Measurements from ENCODE around the gene PRKCE.

The PRKCE gene

DNA sequence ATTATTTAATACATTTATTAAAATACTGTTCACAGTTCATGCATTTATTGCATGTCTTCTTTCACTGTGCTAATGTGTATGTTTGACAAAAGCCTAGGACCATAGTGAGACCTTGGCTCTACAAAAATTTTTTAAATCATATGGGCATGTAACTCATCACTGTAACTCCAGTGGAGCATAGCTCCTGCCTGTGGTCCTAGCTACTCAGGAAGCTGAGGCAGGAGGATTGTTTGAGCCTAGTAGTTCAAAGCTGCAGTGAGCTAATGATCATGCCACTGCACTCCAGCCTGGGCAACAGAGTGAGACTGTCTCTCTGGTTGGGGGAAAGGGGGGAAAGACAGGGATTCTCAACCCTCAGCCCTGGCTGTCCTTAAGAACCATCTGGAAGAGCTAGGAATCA, 137.8 kb downstream of the PRKCE start:
- TF ChIP-seq, protein P1, sequence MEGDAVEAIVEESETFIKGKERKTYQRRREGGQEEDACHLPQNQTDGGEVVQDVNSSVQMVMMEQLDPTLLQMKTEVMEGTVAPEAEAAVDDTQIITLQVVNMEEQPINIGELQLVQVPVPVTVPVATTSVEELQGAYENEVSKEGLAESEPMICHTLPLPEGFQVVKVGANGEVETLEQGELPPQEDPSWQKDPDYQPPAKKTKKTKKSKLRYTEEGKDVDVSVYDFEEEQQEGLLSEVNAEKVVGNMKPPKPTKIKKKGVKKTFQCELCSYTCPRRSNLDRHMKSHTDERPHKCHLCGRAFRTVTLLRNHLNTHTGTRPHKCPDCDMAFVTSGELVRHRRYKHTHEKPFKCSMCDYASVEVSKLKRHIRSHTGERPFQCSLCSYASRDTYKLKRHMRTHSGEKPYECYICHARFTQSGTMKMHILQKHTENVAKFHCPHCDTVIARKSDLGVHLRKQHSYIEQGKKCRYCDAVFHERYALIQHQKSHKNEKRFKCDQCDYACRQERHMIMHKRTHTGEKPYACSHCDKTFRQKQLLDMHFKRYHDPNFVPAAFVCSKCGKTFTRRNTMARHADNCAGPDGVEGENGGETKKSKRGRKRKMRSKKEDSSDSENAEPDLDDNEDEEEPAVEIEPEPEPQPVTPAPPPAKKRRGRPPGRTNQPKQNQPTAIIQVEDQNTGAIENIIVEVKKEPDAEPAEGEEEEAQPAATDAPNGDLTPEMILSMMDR (IDR thresholded peaks at IDR 0.05; ENCODE audit: extremely low read depth, missing control alignments): no peak
- no peak for DNase-seq (ENCODE audit: low spot score)

DNA sequence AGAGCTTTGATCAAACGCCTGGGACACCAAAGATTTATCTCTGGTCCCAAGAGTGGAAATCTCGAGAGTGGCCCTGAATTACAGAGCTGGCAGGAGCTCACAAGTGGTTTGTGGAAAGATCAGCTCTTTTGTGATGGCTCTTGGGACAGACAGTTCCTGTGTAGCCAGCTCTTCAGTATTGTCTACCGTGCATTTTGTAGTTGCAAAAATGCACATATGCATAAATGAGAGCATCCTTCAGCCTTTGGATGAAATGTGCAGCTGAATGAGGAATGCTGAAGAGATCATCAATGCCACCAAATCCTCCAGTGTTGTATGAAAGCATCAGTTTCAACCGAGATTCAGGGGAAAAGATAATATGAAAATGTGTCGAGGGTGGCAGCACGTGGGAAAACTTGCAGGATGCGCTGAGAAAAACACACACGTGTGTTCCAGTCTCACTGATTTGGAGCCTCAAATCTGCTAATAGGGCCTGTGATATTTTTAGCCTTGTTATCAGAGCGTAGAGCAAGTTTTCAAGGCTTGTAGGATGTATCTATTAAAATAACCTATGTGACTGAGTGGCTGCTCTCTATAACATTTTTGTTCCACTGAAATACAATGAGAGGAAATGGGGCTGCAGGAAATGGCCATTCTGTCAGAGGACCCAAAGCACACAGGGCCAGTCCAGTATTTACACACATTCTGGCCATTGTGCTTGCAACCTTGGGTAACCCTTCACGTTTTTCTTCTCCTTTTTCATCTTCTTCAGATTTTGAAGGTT, 138.7 kb downstream of the PRKCE start:
- DNase-seq (ENCODE audit: low spot score): no peak
- TF ChIP-seq, protein P1 (IDR thresholded peaks at IDR 0.05; ENCODE audit: extremely low read depth, missing control alignments): no peak

DNA sequence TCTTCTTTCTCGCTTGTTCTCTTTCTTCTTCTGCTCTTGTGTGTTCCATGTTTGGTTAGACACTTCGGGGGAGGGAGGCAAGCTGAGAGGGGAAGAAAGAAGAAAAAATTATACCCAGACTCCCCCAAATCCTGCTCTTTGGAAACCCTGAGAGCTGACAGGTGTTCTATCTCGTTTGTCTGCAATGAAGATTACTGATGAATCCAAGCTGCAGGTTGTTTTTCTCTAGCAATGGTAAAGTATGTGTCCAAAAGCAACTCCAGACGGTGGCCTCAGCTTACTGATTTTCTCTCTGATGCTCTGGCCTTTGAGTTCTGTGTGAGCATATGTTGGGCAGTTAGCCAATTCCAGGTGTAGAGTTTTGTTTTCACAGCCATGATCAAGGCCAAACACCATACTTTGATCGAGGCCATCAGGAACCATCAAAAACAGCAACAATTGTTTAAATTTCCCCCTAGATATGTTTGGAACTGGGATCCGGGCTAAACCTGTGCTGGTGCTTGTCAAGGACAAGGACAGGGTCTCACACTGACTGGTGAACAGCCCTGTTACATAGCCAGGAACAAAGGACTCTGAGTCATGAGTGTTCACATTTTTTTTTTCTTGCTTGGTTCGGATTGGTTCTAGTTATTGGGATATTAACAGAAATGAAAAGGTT, 142.0 kb downstream of the PRKCE start:
- TF ChIP-seq, protein P1 (IDR thresholded peaks at IDR 0.05; ENCODE audit: extremely low read depth, missing control alignments): no peak
- DNase-seq (ENCODE audit: low spot score): no peak

DNA sequence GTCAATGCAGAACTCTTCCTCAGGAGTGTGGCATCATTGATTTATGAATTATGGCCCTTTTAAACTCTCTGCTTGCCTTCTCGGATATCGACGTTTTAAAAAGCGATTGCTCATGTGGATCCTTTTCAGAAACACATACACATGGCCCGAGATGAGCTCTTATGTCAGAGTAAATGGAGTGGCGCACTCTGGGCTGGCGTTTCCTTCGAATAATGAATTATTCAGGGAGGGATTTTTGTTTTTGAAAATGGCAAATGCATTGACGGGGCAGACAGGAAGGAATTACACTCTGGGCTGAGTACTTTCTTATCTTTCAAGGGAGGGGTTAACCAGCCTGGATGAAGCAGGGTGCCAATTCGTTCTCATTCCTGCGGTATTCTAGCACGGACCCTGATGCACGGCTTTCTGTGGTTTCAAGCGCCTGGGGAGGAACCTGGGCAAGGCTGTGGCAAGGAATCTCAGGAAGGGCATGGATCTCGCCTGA, 142.7 kb downstream of the PRKCE start:
- TF ChIP-seq, protein P1 (IDR thresholded peaks at IDR 0.05; ENCODE audit: extremely low read depth, missing control alignments): no peak
- no peak for DNase-seq (ENCODE audit: low spot score)

DNA sequence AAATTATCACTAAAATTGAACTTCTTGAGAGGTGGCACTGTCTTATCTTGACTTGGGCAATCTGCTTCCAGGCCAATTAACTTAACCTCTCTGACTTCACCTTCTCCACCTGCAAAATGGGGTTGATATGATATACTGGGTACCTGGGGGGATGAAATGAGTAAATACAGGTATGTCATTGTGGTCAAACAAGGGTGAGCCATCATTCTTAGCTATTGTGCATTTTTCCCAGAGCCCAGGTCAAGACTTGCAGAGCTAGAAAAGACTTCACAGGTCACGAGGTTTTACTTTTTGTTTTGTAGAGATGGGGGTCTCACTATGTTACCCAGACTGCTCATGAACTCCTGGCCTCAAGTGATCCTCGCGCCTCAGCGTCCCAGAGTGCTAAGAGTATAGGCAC, 145.0 kb downstream of the PRKCE start:
- no peak for DNase-seq (ENCODE audit: low spot score)
- TF ChIP-seq, protein P1 (IDR thresholded peaks at IDR 0.05; ENCODE audit: extremely low read depth, missing control alignments): no peak

DNA sequence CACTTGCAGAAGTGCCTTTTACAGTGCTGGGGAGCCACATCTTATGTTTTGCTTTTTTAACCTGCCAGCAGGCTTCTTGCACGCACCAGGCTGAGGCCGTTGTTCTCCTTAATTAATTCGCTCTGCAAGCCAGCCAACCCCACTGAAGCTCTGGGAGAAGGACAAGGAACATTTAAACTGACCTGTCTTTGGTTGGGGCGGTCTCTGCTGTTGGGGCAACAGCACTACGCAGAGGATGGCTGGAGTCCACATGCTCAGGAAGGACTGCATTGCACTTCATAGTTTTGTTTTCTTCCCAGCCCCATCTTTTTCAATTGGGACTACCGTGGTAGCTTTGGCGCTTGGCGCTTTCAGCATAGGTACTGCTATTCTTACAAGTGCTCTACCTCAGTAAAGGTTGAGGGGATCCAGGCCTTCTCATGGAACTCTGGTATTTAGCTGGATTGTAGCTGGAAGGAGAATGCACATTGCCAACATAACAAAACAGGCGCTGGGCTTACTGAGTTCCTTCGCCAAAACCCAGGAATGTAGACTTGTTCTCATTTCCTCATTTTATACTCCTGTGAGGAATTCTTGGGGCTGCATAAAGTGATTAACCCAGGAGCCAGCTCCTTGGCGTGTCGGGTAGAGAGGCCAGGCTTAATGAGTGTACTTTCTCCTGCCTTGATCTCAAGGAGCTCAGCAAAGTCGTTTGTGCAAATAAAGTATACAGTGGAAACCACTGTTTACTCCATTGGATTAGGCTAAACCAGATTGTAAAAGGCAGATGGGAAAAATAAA, 146.2 kb downstream of the PRKCE start:
- TF ChIP-seq, protein P1 (IDR thresholded peaks at IDR 0.05; ENCODE audit: extremely low read depth, missing control alignments): no peak
- DNase-seq (ENCODE audit: low spot score): no peak

Data from GM20000 (cell line).